Measurements from ENCODE around the gene KLHL42. TPM values are rescaled to one million over a fixed set of nuclear protein-coding genes. Genes with fewer than 3 reads are reported as not detected.
"Not testable (repeated sequence)": the region's sequence is repeated elsewhere in the genome, so short reads cannot be mapped to it uniquely, and the experiment has no call there.

Gene KLHL42
- 38.9 and 42.0 TPM in 2 replicates for total RNA-seq

DNA sequence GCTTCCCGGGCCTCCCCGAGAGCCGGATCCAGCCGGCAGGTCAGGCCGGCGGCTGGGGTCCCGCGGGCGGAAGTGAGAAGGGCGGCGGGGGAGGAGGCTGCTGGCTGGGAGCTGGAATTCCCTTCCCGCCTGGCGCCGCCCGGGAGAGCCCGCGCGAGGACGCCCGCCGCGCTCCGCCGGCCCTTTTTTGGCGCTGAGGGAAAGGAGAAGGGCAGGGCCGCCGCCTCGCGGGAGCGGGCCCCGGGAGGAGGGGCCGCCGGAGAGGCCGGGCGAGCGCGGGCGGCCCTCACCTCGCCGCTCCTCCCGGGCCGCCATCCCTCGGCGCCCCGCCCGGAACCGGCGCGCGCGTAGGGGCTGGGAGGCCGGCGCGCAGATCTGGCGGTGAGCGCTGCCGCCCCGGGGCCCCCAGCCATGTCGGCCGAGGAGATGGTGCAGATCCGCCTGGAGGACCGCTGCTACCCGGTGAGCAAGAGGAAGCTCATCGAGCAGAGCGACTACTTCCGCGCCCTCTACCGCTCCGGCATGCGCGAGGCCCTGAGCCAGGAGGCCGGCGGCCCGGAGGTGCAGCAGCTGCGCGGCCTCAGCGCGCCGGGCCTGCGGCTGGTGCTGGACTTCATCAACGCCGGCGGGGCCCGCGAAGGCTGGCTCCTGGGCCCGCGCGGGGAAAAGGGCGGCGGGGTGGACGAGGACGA lies at the start of gene KLHL42, which contains the start of gene MANSC4:
KLHL42 (plus strand) TSS at position 314 of the 692 bp plus-strand sequence; CDS start at position 412, 98 bp downstream.
MANSC4 (minus strand) TSS at position 317 of the 692 bp plus-strand sequence. CDS start 8,960 bp downstream, outside the sequence.
- H4K20me1 ChIP-seq (ENCODE audit: insufficient read depth, low read length) = peaks cover 2% of the 10 kb centered on the region
- H3K4me3 ChIP-seq (ENCODE audit: insufficient read depth, low read length) = peak within 1 kb of the TSS; percentile 85
- TF ChIP-seq CTCF (IDR thresholded peaks at IDR 0.05; ENCODE audit: extremely low read depth, low read depth, low read length) = no peak
- peak within 1 kb of the TSS; percentile 84 for H3K4me2 ChIP-seq (ENCODE audit: insufficient read depth, low read length)
- peak within 1 kb of the TSS; percentile 68 for H3K27ac ChIP-seq (ENCODE audit: low read depth, low read length)
- peaks cover 19% of the 10 kb centered on the region for H3K4me1 ChIP-seq (ENCODE audit: insufficient read depth, low read length)
- H2AFZ ChIP-seq (ENCODE audit: low read length) = peak within 1 kb of the TSS; percentile 84
- peaks cover 7% of the 10 kb centered on the region for H3K36me3 ChIP-seq (ENCODE audit: insufficient read depth, low read length)
- H3K9me3 ChIP-seq (ENCODE audit: low read depth, low read length) = no peaks in the 10 kb centered on the region
- peaks cover 44% of the 10 kb centered on the region for H3K79me2 ChIP-seq (ENCODE audit: insufficient read depth, low read length)
- DNase-seq (ENCODE audit: insufficient read length, low spot score, missing footprints) = peak; percentile 96
- H3K27me3 ChIP-seq (ENCODE audit: insufficient read depth, low read length) = no peaks in the 10 kb centered on the region

- Histone ChIP-seq H4K20me1 (ENCODE audit: insufficient read depth, low read length) (no peaks in the 10 kb centered on the region), H3K4me1 (ENCODE audit: insufficient read depth, low read length) (no peaks in the 10 kb centered on the region), H3K4me3 (ENCODE audit: insufficient read depth, low read length) (no peak overlapping the region), H2AFZ (ENCODE audit: low read length) (no peak overlapping the region), H3K4me2 (ENCODE audit: insufficient read depth, low read length) (no peak overlapping the region), H3K27me3 (ENCODE audit: insufficient read depth, low read length) (no peaks in the 10 kb centered on the region), H3K36me3 (ENCODE audit: insufficient read depth, low read length) (peaks cover 29% of the 10 kb centered on the region), H3K9me3 (ENCODE audit: low read depth, low read length) (no peaks in the 10 kb centered on the region), H3K27ac (ENCODE audit: low read depth, low read length) (no peak overlapping the region), H3K79me2 (ENCODE audit: insufficient read depth, low read length) (peaks cover 2% of the 10 kb centered on the region)
- DNase-seq (ENCODE audit: insufficient read length, low spot score, missing footprints) = no peak
- TF ChIP-seq CTCF (IDR thresholded peaks at IDR 0.05; ENCODE audit: extremely low read depth, low read depth, low read length) = peak; percentile 17
Observed at GRCh38 chr12:27732281-27732680, 47.8 kb upstream of the KLHL42 start.

DNA sequence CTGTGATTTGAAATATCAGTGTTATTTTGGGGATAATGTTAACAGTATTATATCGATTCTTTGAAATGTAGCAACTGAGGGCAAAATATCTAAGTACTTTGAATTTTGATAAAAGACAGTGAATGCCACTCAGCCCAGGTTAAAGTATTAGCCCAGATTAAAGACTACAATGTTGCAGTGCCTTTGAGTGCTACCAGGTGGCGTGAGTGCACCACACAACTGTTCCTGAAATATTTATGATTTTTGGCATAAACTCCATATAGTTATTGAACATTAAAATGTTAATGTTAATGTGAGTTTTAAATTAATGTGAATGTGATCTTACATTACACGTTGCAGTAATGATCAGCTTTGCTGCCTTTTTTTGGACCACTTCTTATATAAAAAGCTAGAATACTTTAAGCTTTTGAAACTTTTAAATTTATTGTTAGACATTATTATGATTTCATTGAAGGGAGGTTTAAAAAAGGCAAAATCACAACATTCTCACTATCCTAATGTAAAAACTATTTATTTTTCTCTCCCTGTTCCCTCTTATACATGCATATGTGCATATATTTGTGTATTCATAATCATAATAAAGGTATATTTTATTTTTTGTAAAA lies 46.9 kb upstream of the KLHL42 start:
- Histone ChIP-seq H4K20me1 (ENCODE audit: insufficient read depth, low read length) (no peaks in the 10 kb centered on the region), H3K79me2 (ENCODE audit: insufficient read depth, low read length) (no peaks in the 10 kb centered on the region), H3K9me3 (ENCODE audit: low read depth, low read length) (no peaks in the 10 kb centered on the region), H3K36me3 (ENCODE audit: insufficient read depth, low read length) (peaks cover 36% of the 10 kb centered on the region), H3K27ac (ENCODE audit: low read depth, low read length) (no peak overlapping the region), H2AFZ (ENCODE audit: low read length) (no peak overlapping the region), H3K4me1 (ENCODE audit: insufficient read depth, low read length) (no peaks in the 10 kb centered on the region), H3K27me3 (ENCODE audit: insufficient read depth, low read length) (no peaks in the 10 kb centered on the region), H3K4me3 (ENCODE audit: insufficient read depth, low read length) (no peak overlapping the region), H3K4me2 (ENCODE audit: insufficient read depth, low read length) (no peak overlapping the region)
- DNase-seq (ENCODE audit: insufficient read length, low spot score, missing footprints) = no peak
- peak; percentile 89 for TF ChIP-seq CTCF (IDR thresholded peaks at IDR 0.05; ENCODE audit: extremely low read depth, low read depth, low read length)

DNA sequence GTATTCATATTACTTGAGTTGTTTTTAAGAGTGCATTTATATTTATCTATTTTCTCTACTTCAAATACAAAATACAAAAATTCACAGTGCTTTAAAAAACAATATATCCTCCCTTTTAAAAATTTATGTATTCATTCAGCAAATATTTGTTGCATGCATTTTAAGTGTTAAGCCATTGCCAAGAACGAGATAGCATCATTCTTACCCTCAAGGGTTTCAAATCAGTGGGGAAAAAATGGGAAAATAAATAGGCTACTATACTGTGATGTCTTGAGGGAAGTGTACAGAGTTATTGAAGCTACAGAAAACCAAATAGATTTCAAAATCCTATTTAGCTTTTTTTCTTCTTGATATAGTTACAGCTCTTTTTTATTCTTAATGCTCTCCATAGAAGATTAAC lies 46.2 kb upstream of the KLHL42 start:
- H4K20me1 ChIP-seq (ENCODE audit: insufficient read depth, low read length) = no peaks in the 10 kb centered on the region
- no peak overlapping the region for H3K27ac ChIP-seq (ENCODE audit: low read depth, low read length)
- no peaks in the 10 kb centered on the region for H3K27me3 ChIP-seq (ENCODE audit: insufficient read depth, low read length)
- H2AFZ ChIP-seq (ENCODE audit: low read length) = no peak overlapping the region
- H3K9me3 ChIP-seq (ENCODE audit: low read depth, low read length) = no peaks in the 10 kb centered on the region
- H3K79me2 ChIP-seq (ENCODE audit: insufficient read depth, low read length) = no peaks in the 10 kb centered on the region
- TF ChIP-seq CTCF (IDR thresholded peaks at IDR 0.05; ENCODE audit: extremely low read depth, low read depth, low read length) = no peak
- peaks cover 43% of the 10 kb centered on the region for H3K36me3 ChIP-seq (ENCODE audit: insufficient read depth, low read length)
- no peak overlapping the region for H3K4me2 ChIP-seq (ENCODE audit: insufficient read depth, low read length)
- no peak overlapping the region for H3K4me3 ChIP-seq (ENCODE audit: insufficient read depth, low read length)
- H3K4me1 ChIP-seq (ENCODE audit: insufficient read depth, low read length) = no peaks in the 10 kb centered on the region
- DNase-seq (ENCODE audit: insufficient read length, low spot score, missing footprints) = no peak

GRCh38 chr12:27734321-27734720 lies 45.7 kb upstream of the KLHL42 start:
- H3K27me3 ChIP-seq (ENCODE audit: insufficient read depth, low read length); H4K20me1 ChIP-seq (ENCODE audit: insufficient read depth, low read length); H2AFZ ChIP-seq (ENCODE audit: low read length); H3K9me3 ChIP-seq (ENCODE audit: low read depth, low read length); H3K4me3 ChIP-seq (ENCODE audit: insufficient read depth, low read length); H3K79me2 ChIP-seq (ENCODE audit: insufficient read depth, low read length); H3K4me2 ChIP-seq (ENCODE audit: insufficient read depth, low read length); DNase-seq (ENCODE audit: insufficient read length, low spot score, missing footprints); H3K4me1 ChIP-seq (ENCODE audit: insufficient read depth, low read length); H3K27ac ChIP-seq (ENCODE audit: low read depth, low read length): not testable (repeated sequence)
- H3K36me3 ChIP-seq (ENCODE audit: insufficient read depth, low read length) = peaks cover 48% of the 10 kb centered on the region

Data from osteoblast (primary cell).